ENCODE measurements around the gene THSD4. TPM values are rescaled to one million over a fixed set of nuclear protein-coding genes. Genes with fewer than 3 reads are reported as not detected.

THSD4 gene
- total and polyA plus RNA-seq, 2 of the 8 experiments (the other 6 are each of a cell fraction or from before 2014, with no cell fraction given), result 2.5 to 6.2 TPM

- Histone ChIP-seq H4K5ac (ENCODE audit: insufficient read length, low read depth, low read length) (no peak overlapping the region), H4K91ac (replicated peaks; ENCODE audit: insufficient read length, low read length) (no peak overlapping the region), H3K18ac (ENCODE audit: extremely low read depth, low read length) (no peak overlapping the region), H3K23ac (ENCODE audit: insufficient read length) (no peak overlapping the region), H3K4ac (replicated peaks; ENCODE audit: insufficient read length, low read depth, low read length) (no peak overlapping the region), H3K36me3 (ENCODE audit: control insufficient read depth in 2 of 4, insufficient read depth in 4 of 4, low read length in 3 of 4) (no peaks in the 10 kb centered on the region), H3K4me1 (replicated peaks in 1 of 4; ENCODE audit: control insufficient read depth in 3 of 4, insufficient read depth in 4 of 4, low read length in 3 of 4) (peaks cover 0 to 5% (median 0%) of the 10 kb centered on the region in 4 experiments; a peak in 1 of 7 replicates), H2BK20ac (ENCODE audit: low read length) (no peak overlapping the region), H3K9ac (replicated peaks in 1 of 4; ENCODE audit: extremely low read depth in 1 of 4, low read depth in 3 of 4, low read length in 3 of 4) (no peak overlapping the region), H3K79me1 (ENCODE audit: low read depth, low read length) (no peaks in the 10 kb centered on the region; the same call in 1 of the 2 replicates), H3K4me3 (ENCODE audit: extremely low read depth in 1 of 4, insufficient read depth in 2 of 4, low read depth in 3 of 4, low read length in 4 of 4) (no peak overlapping the region), H3K79me2 (ENCODE audit: control insufficient read depth in 1 of 2, insufficient read depth in 2 of 2, low read length in 2 of 2) (no peaks in the 10 kb centered on the region), H3K23me2 (ENCODE audit: low read depth, low read length) (no peaks in the 10 kb centered on the region), H4K20me1 (replicated peaks in 1 of 2; ENCODE audit: control insufficient read depth in 1 of 2, insufficient read depth in 2 of 2, low read length in 2 of 2) (no peaks in the 10 kb centered on the region), H3K56ac (replicated peaks; ENCODE audit: insufficient read length, low read depth, low read length) (no peak overlapping the region), H2BK120ac (replicated peaks; ENCODE audit: low read depth, low read length) (no peak overlapping the region), H3K14ac (ENCODE audit: insufficient read length) (no peak overlapping the region), H3K4me2 (ENCODE audit: insufficient read depth in 1 of 2, low read depth in 2 of 2, low read length in 2 of 2) (no peak overlapping the region), H3K27me3 (replicated peaks in 1 of 4; ENCODE audit: control insufficient read depth in 3 of 4, extremely low read depth in 1 of 4, insufficient read depth in 3 of 4, low read length in 3 of 4) (no peaks in the 10 kb centered on the region), H4K8ac (ENCODE audit: extremely low read depth, insufficient read depth, low read length) (no peak overlapping the region), H2AFZ (ENCODE audit: low read length) (no peak overlapping the region), H2AK5ac (ENCODE audit: low read depth, low read length) (no peak overlapping the region), H3K9me3 (ENCODE audit: insufficient read depth in 2 of 2, low read depth in 1 of 2, low read length in 1 of 2) (no peaks in the 10 kb centered on the region), H2BK15ac (ENCODE audit: low read length) (no peak overlapping the region), H2BK12ac (ENCODE audit: low read depth, low read length) (no peak overlapping the region), H2BK5ac (ENCODE audit: low read depth, low read length) (no peak overlapping the region), H3K27ac (ENCODE audit: low read depth, low read length) (no peak overlapping the region)
- POLR2A ChIA-PET (ENCODE audit: partially characterized antibody), result no interaction called here
- WGBS, 2 experiments (ENCODE audit: extremely low coverage in 1 of 2, insufficient coverage in 1 of 2, insufficient read length in 1 of 2, insufficient replicate concordance in 2 of 2, low coverage in 1 of 2, low lambda C conversion rate in 2 of 2, missing lambda C conversion rate in 1 of 2), result 84% methylated on average over 7 of the region's 7 CpGs; no CpG with 5 or more reads in 1 of the 2 experiments
- TF ChIP-seq TAF1 (IDR thresholded peaks at IDR 0.05; ENCODE audit: low read depth, low read length), result no peak
- no peak for TF ChIP-seq POLR2A (IDR thresholded peaks at IDR 0.05; ENCODE audit: control extremely low read depth in 1 of 2, low read depth in 2 of 2, low read length in 2 of 2)
- TF ChIP-seq YY1 (IDR thresholded peaks at IDR 0.05; ENCODE audit: low read depth, low read length), result no peak
- TF ChIP-seq BCL11A (IDR thresholded peaks at IDR 0.05; ENCODE audit: low read depth in 2 of 2, low read length in 2 of 2), result no peak
- no peak for TF ChIP-seq SRF (IDR thresholded peaks at IDR 0.05; ENCODE audit: low read depth, low read length)
- TF ChIP-seq, protein P1, sequence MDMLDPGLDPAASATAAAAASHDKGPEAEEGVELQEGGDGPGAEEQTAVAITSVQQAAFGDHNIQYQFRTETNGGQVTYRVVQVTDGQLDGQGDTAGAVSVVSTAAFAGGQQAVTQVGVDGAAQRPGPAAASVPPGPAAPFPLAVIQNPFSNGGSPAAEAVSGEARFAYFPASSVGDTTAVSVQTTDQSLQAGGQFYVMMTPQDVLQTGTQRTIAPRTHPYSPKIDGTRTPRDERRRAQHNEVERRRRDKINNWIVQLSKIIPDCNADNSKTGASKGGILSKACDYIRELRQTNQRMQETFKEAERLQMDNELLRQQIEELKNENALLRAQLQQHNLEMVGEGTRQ (IDR thresholded peaks at IDR 0.05; ENCODE audit: low read length), result no peak
- TF ChIP-seq TEAD4 (IDR thresholded peaks at IDR 0.05; ENCODE audit: low read depth, low read length), result no peak
- TF ChIP-seq ATF2 (IDR thresholded peaks at IDR 0.05; ENCODE audit: low read length), result no peak
- no peak for TF ChIP-seq TCF12 (IDR thresholded peaks at IDR 0.05; ENCODE audit: low read depth, low read length)
- TF ChIP-seq GTF2F1 (IDR thresholded peaks at IDR 0.05; ENCODE audit: borderline replicate concordance, low read depth, low read length), result no peak
- DNase-seq (ENCODE audit: low read depth in 1 of 2, low spot score in 2 of 2) (no peak), FAIRE-seq (no peak)
- CTCF ChIA-PET (ENCODE audit: partially characterized antibody), result interaction anchor here (0.6 to 1.2 kb wide), 4 partner anchors 36 to 426 kb away, joined by 3 read pairs; no protein-coding TSS in a partner anchor
Observed at GRCh38 chr15:71149646-71150557, 34.6 kb downstream of the THSD4 start.

Data from H1 (cell line).